ENCODE measurements around the gene INPP1. TPM values are rescaled to one million over a fixed set of nuclear protein-coding genes. Genes with fewer than 3 reads are reported as not detected.
A peak's percentile ranks its signal among the peaks of the same experiment; 100 is the strongest.
"Not testable (repeated sequence)": the region's sequence is repeated elsewhere in the genome, so short reads cannot be mapped to it uniquely, and the experiment has no call there.

INPP1 gene
- total RNA-seq, 1 experiment from 2014 or later, result 23.1 TPM

GRCh38 chr2:190303647-190304046, 39.7 kb upstream of the INPP1 start:
- CTCF ChIA-PET, result no interaction called here

GRCh38 chr2:190304404-190304803, 39.0 kb upstream of the INPP1 start:
- peaks cover 4% of the 10 kb centered on the region for H3K9me3 Mint-ChIP-seq (ENCODE audit: low read depth, unreplicated experiment)
- H3K36me3 Mint-ChIP-seq (ENCODE audit: insufficient read depth, unreplicated experiment), result peaks cover 10% of the 10 kb centered on the region
- no peak overlapping the region for H3K4me3 Mint-ChIP-seq (ENCODE audit: low read depth, unreplicated experiment)

More at GRCh38 chr2:190303647-190304046, 39.7 kb upstream of the INPP1 start:
- H3K36me3 Mint-ChIP-seq (ENCODE audit: insufficient read depth, unreplicated experiment), result peaks cover 12% of the 10 kb centered on the region
- no peak for TF ChIP-seq CTCF (IDR thresholded peaks at IDR 0.05; ENCODE audit: unreplicated experiment)
- H3K4me3 Mint-ChIP-seq (ENCODE audit: low read depth, unreplicated experiment), result no peak overlapping the region
- no peak for DNase-seq
- H3K4me1 Mint-ChIP-seq (ENCODE audit: low read depth, unreplicated experiment), result no peaks in the 10 kb centered on the region
- H3K9me3 Mint-ChIP-seq (ENCODE audit: low read depth, unreplicated experiment), result peaks cover 4% of the 10 kb centered on the region
- no TSS peak for BruUV-seq (replicated peaks)
- intact Hi-C loops (cut with micrococcal nuclease; ENCODE audit: unreplicated experiment), result no loop called here
- H3K27me3 Mint-ChIP-seq (ENCODE audit: unreplicated experiment), result no peaks in the 10 kb centered on the region
- no peak overlapping the region for H3K27ac Mint-ChIP-seq (ENCODE audit: unreplicated experiment)

GRCh38 chr2:190308031-190308430, 35.4 kb upstream of the INPP1 start:
- no peaks in the 10 kb centered on the region for H3K36me3 Mint-ChIP-seq (ENCODE audit: insufficient read depth, unreplicated experiment)
- no peak for DNase-seq
- intact Hi-C loops (cut with micrococcal nuclease; ENCODE audit: unreplicated experiment), result no loop called here
- TF ChIP-seq CTCF (IDR thresholded peaks at IDR 0.05; ENCODE audit: unreplicated experiment), result no peak
- no peaks in the 10 kb centered on the region for H3K9me3 Mint-ChIP-seq (ENCODE audit: low read depth, unreplicated experiment)
- no peak overlapping the region for H3K27ac Mint-ChIP-seq (ENCODE audit: unreplicated experiment)
- no peak overlapping the region for H3K4me3 Mint-ChIP-seq (ENCODE audit: low read depth, unreplicated experiment)
- H3K4me1 Mint-ChIP-seq (ENCODE audit: low read depth, unreplicated experiment), result peaks cover 4% of the 10 kb centered on the region
- CTCF ChIA-PET, result no interaction called here
- no peaks in the 10 kb centered on the region for H3K27me3 Mint-ChIP-seq (ENCODE audit: unreplicated experiment)
- BruUV-seq (replicated peaks), result no TSS peak

More at GRCh38 chr2:190304404-190304803, 39.0 kb upstream of the INPP1 start:
- no peak for TF ChIP-seq CTCF (IDR thresholded peaks at IDR 0.05; ENCODE audit: unreplicated experiment)
- intact Hi-C loops (cut with micrococcal nuclease; ENCODE audit: unreplicated experiment), result no loop called here
- no TSS peak for BruUV-seq (replicated peaks)
- DNase-seq, result no peak
- H3K27me3 Mint-ChIP-seq (ENCODE audit: unreplicated experiment), result no peaks in the 10 kb centered on the region
- CTCF ChIA-PET, result no interaction called here
- H3K27ac Mint-ChIP-seq (ENCODE audit: unreplicated experiment), result no peak overlapping the region
- H3K4me1 Mint-ChIP-seq (ENCODE audit: low read depth, unreplicated experiment), result no peaks in the 10 kb centered on the region

- CTCF ChIA-PET, result no interaction called here
- Mint-ChIP-seq H3K9me3 (ENCODE audit: low read depth, unreplicated experiment) (no peaks in the 10 kb centered on the region), H3K4me1 (ENCODE audit: low read depth, unreplicated experiment) (peaks cover 33% of the 10 kb centered on the region), H3K27ac (ENCODE audit: unreplicated experiment) (no peak overlapping the region), H3K27me3 (ENCODE audit: unreplicated experiment) (no peaks in the 10 kb centered on the region), H3K4me3 (ENCODE audit: low read depth, unreplicated experiment) (no peak overlapping the region), H3K36me3 (ENCODE audit: insufficient read depth, unreplicated experiment) (peaks cover 11% of the 10 kb centered on the region)
- no TSS peak for BruUV-seq (replicated peaks)
- TF ChIP-seq CTCF (IDR thresholded peaks at IDR 0.05; ENCODE audit: unreplicated experiment), result no peak
- intact Hi-C loops (cut with micrococcal nuclease; ENCODE audit: unreplicated experiment), result no loop called here
- no peak for DNase-seq
Measured at GRCh38 chr2:190311893-190312634, 31.3 kb upstream of the INPP1 start.

- intact Hi-C loops (cut with micrococcal nuclease; ENCODE audit: unreplicated experiment); CTCF ChIA-PET; H3K9me3 Mint-ChIP-seq (ENCODE audit: low read depth, unreplicated experiment); H3K4me3 Mint-ChIP-seq (ENCODE audit: low read depth, unreplicated experiment); H3K27me3 Mint-ChIP-seq (ENCODE audit: unreplicated experiment); BruUV-seq (replicated peaks); DNase-seq: not testable (repeated sequence)
- Mint-ChIP-seq H3K4me1 (ENCODE audit: low read depth, unreplicated experiment) (peaks cover 39% of the 10 kb centered on the region), H3K36me3 (ENCODE audit: insufficient read depth, unreplicated experiment) (peaks cover 11% of the 10 kb centered on the region), H3K27ac (ENCODE audit: unreplicated experiment) (peak overlapping the region; percentile 60)
Measured at GRCh38 chr2:190312635-190313025, 30.8 kb upstream of the INPP1 start.
